ENCODE data around the gene UVRAG.

UVRAG gene

DNA sequence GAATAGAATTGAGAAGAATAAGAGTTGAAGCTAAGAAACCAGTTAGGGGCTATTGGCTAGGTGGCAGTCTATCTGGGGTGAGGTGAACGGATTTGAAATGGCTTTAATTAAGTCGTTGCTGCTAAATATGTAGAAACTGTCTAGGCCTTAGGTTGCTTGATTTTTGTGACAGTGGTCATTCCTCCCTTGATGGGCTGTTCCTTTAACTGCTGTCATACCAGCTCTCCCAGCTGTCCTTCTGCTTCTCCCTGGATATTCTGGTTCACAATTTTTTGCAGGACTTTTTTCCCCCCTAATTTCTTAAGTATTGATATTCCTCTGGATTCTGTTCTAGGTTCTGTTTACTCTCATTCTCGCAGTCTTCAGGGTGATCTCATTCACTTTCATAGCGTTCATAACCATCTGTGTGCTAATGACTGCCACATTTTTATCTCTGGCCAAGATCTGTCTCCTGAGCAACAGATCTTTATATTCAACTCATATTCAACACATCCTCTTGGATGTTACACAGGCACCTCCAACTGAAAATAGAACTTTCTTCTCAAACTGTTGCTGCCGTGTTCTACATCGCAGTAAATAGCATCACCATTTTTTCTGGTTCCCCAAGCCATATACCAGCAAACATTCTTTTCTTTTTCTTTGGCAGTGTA, 134.1 kb downstream of the UVRAG start:
- no peak overlapping the region for H3K27ac ChIP-seq (ENCODE audit: extremely low read depth, low read depth, low read length)
- POLR2A ChIA-PET: no interaction called here
- peaks cover 15% of the 10 kb centered on the region for H3K4me1 ChIP-seq (ENCODE audit: control insufficient read depth, insufficient read depth, low read length)
- TF ChIP-seq ZNF366 (tag by site-specific recombination; conservative IDR thresholded peaks at IDR 0.05) (peak; percentile 30; the same call in 1 of the 2 replicates), ZNF398 (tag by site-specific recombination; IDR thresholded peaks at IDR 0.05) (0 out of 2 replicates have a peak, but pooled peaks have one; percentile 11), GLI4 (tag by site-specific recombination; IDR thresholded peaks at IDR 0.05) (no peak), RBAK (tag by site-specific recombination; IDR thresholded peaks at IDR 0.05) (no peak), ZNF341 (tag by site-specific recombination; IDR thresholded peaks at IDR 0.05; ENCODE audit: low read depth) (peak; percentile 52), ZXDB (tag by site-specific recombination; IDR thresholded peaks at IDR 0.05) (no peak), ZBTB17 (tag by site-specific recombination; IDR thresholded peaks at IDR 0.05) (peak; percentile 37; the same call in 1 of the 2 replicates), OSR2 (tag by site-specific recombination; IDR thresholded peaks at IDR 0.05) (no peak), SCRT2 (tag by site-specific recombination; IDR thresholded peaks at IDR 0.05) (peak; percentile 70), ZNF24 (tag by site-specific recombination; IDR thresholded peaks at IDR 0.05) (no peak), ZNF629 (tag by site-specific recombination; IDR thresholded peaks at IDR 0.05) (no peak), ZNF10 (tag by site-specific recombination; IDR thresholded peaks at IDR 0.05) (no peak), ZNF280C (tag by site-specific recombination; IDR thresholded peaks at IDR 0.05) (no peak), ZNF302 (tag by site-specific recombination; IDR thresholded peaks at IDR 0.05; ENCODE audit: low read depth) (no peak)
- TF ChIP-seq, protein P1, sequence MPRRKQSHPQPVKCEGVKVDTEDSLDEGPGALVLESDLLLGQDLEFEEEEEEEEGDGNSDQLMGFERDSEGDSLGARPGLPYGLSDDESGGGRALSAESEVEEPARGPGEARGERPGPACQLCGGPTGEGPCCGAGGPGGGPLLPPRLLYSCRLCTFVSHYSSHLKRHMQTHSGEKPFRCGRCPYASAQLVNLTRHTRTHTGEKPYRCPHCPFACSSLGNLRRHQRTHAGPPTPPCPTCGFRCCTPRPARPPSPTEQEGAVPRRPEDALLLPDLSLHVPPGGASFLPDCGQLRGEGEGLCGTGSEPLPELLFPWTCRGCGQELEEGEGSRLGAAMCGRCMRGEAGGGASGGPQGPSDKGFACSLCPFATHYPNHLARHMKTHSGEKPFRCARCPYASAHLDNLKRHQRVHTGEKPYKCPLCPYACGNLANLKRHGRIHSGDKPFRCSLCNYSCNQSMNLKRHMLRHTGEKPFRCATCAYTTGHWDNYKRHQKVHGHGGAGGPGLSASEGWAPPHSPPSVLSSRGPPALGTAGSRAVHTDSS (tag by site-specific recombination; IDR thresholded peaks at IDR 0.05): no peak
- TF ChIP-seq, protein P2, sequence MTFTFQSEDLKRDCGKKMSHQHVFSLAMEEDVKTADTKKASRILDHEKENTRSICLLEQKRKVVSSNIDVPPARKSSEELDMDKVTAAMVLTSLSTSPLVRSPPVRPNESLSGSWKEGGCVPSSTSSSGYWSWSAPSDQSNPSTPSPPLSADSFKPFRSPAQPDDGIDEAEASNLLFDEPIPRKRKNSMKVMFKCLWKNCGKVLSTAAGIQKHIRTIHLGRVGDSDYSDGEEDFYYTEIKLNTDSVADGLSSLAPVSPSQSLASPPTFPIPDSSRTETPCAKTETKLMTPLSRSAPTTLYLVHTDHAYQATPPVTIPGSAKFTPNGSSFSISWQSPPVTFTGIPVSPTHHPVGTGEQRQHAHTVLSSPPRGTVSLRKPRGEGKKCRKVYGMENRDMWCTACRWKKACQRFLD (tag by site-specific recombination; IDR thresholded peaks at IDR 0.05): no peak
- H3K36me3 ChIP-seq (ENCODE audit: control insufficient read depth in 2 of 2, insufficient read depth in 1 of 2, low read length in 2 of 2): no peaks in the 10 kb centered on the region
- no peaks in the 10 kb centered on the region for H3K9me3 ChIP-seq (ENCODE audit: control insufficient read depth, insufficient read depth, low read depth, low read length)
- CTCF ChIA-PET: interaction anchor here (2.4 kb wide), 1 partner anchor 52 kb away, joined by 5 read pairs; no protein-coding TSS in a partner anchor
- H3K4me3 ChIP-seq (ENCODE audit: low read depth, low read length): no peak overlapping the region

DNA sequence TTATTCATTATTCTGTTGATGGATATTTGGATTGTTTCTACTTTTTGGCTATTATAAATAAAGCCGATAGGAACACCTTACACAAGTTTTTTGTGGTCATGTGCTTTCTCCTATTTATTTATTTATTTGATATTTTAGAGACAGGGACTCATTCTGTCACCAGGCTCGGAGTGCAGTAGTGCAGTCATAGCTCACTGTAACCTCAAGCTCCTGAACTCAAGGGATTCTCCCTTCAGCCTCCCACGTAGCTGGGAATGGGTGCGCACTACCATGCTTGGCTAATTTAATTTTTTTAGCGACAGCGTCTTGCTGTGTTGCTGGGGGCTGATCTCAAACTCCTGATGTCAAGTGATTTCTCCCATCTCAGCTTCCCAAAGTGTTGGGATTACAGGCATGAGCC, 135.1 kb downstream of the UVRAG start:
- TF ChIP-seq SCRT1 (tag by site-specific recombination; IDR thresholded peaks at IDR 0.05; ENCODE audit: borderline replicate concordance) (no peak), ZNF660 (tag by site-specific recombination; IDR thresholded peaks at IDR 0.05) (no peak), MEIS1 (CRISPR knock-in tag; IDR thresholded peaks at IDR 0.05; ENCODE audit: borderline replicate concordance) (no peak), BCL11B (tag by site-specific recombination; IDR thresholded peaks at IDR 0.05; ENCODE audit: low read depth) (no peak), ZFP3 (tag by site-specific recombination; IDR thresholded peaks at IDR 0.05; ENCODE audit: low read depth) (no peak), ZNF155 (tag by site-specific recombination; IDR thresholded peaks at IDR 0.05) (no peak), ZNF549 (tag by site-specific recombination; IDR thresholded peaks at IDR 0.05) (no peak), ZNF792 (tag by site-specific recombination; IDR thresholded peaks at IDR 0.05) (no peak), ZEB2 (tag by site-specific recombination; IDR thresholded peaks at IDR 0.05) (no peak), ZNF341 (tag by site-specific recombination; IDR thresholded peaks at IDR 0.05; ENCODE audit: low read depth) (no peak), ZNF121 (tag by site-specific recombination; IDR thresholded peaks at IDR 0.05) (no peak), ZNF280C (tag by site-specific recombination; IDR thresholded peaks at IDR 0.05) (no peak)
- Histone ChIP-seq H3K27ac (ENCODE audit: extremely low read depth, low read depth, low read length) (no peak overlapping the region), H3K36me3 (ENCODE audit: control insufficient read depth in 2 of 2, insufficient read depth in 1 of 2, low read length in 2 of 2) (no peaks in the 10 kb centered on the region), H3K4me1 (ENCODE audit: control insufficient read depth, insufficient read depth, low read length) (peaks cover 23% of the 10 kb centered on the region), H3K4me3 (ENCODE audit: low read depth, low read length) (no peak overlapping the region), H3K9me3 (ENCODE audit: control insufficient read depth, insufficient read depth, low read depth, low read length) (no peaks in the 10 kb centered on the region)
- ChIA-PET POLR2A (no interaction called here), CTCF (interaction anchor here (0.7 kb wide), 1 partner anchor 76 kb away, joined by 3 read pairs; no protein-coding TSS in a partner anchor)

Data from HEK293 (cell line).